HCT116 (cell line): Measurements from ENCODE around the gene RGS6. TPM values are rescaled to one million over a fixed set of nuclear protein-coding genes. Genes with fewer than 3 reads are reported as not detected.

Experiments used
- ATAC-seq: fragments of 200-7000 bp; cut with Tn5 transposase; 2 replicates; pipeline ENCODE4 v1.9.1; 2020; ENCODE audit warnings: mild to moderate bottlenecking, moderate library complexity
- BruUV-seq: library from RNA; stranded (reverse); fragments of 400-500 nt; replicated peaks from 2 replicates; lab custom pipeline; 2021; lab: Mats Ljungman, UMichigan
- CTCF ChIA-PET: fragments of 300-600 bp; sonication (Branson Sonifier 250); formaldehyde crosslinking; loops from one replicate; lab custom pipeline; 2021; ENCODE audit warnings: antibody characterized with exemption; lab: Charles Lee
- POLR2A ChIA-PET: fragments of 300-600, 350-600 bp; sonication (Branson Sonifier 250); formaldehyde crosslinking; loops from one replicate; lab custom pipeline; 2021; ENCODE audit warnings: antibody characterized with exemption; lab: Charles Lee
- RAD21 ChIA-PET, 2 experiments: fragments of 300-600 bp; sonication (Branson Sonifier 250); formaldehyde crosslinking; loops; one replicate each; lab custom pipeline; 2023; ENCODE audit warnings: low total read pairs in 2 of 2; ENCODE audit not compliant: uncharacterized antibody in 2 of 2, unreplicated experiment in 2 of 2, low non-redundant PET in 1 of 2; lab: Charles Lee
- DNase-seq: peaks from one replicate; pipeline ENCODE4 v3.0.0-alpha.2; 2010; ENCODE audit warnings: low read depth, low spot score
- H2AFZ ChIP-seq: fragments of 200-600 bp; shearing (Covaris generic), sonication (generic); 2 replicates; pipeline ENCODE4 v1.6.1; 2017; ENCODE audit warnings: low read depth, mixed run types, mixed read lengths, antibody characterized with exemption, low read length; ENCODE audit not compliant: poor library complexity, severe bottlenecking
- H3K27ac ChIP-seq: 2 replicates; pipeline ENCODE4 v1.5.1; 2012; ENCODE audit warnings: low read depth, low read length
- H3K27me3 ChIP-seq: fragments of 200-600 bp; sonication (generic); 2 replicates; pipeline ENCODE4 v1.6.1; 2016; ENCODE audit warnings: mixed run types, low read length, mixed read lengths; ENCODE audit not compliant: insufficient read depth
- H3K36me3 ChIP-seq, 2 experiments: fragments of 200-500 bp in 1 of 2; fragments of 200-600 bp in 1 of 2; sonication (Bioruptor generic) in 1 of 2; sonication (generic) in 1 of 2; 2 replicates each; pipeline versions ENCODE4 v1.5.1 to v1.6.1; 2014 to 2016; ENCODE audit warnings: low read length in 2 of 2, inconsistent platforms in 1 of 2, mixed read lengths in 1 of 2, mixed run types in 1 of 2; ENCODE audit not compliant: insufficient read depth in 2 of 2, control insufficient read depth in 1 of 2
- H3K4me1 ChIP-seq, 2 experiments: fragments of 200-600 bp in 1 of 2; sonication (generic) in 1 of 2; 2 replicates each; pipeline versions ENCODE4 v1.5.1 to v1.6.1; 2012 to 2017; ENCODE audit warnings: low read length in 2 of 2, inconsistent platforms in 1 of 2, mild to moderate bottlenecking in 1 of 2, mixed read lengths in 1 of 2, mixed run types in 1 of 2, moderate library complexity in 1 of 2; ENCODE audit not compliant: insufficient read depth in 2 of 2, control insufficient read depth in 1 of 2
- H3K4me2 ChIP-seq: fragments of 200-600 bp; sonication (generic); 2 replicates; pipeline ENCODE4 v1.6.1; 2017; ENCODE audit warnings: mixed run types, low read length, mixed read lengths
- H3K4me3 ChIP-seq, 2 experiments: fragments of 200-600 bp in 1 of 2; sonication (generic) in 1 of 2; replicated peaks in 1 of 2; 2 replicates each; pipeline ENCODE4 v1.5.1; 2011 to 2016; ENCODE audit warnings: low read length in 2 of 2, control low read depth in 1 of 2, low read depth in 1 of 2, mild to moderate bottlenecking in 1 of 2, mixed read lengths in 1 of 2, mixed run types in 1 of 2
- H3K79me2 ChIP-seq: fragments of 200-600 bp; sonication (generic); 2 replicates; pipeline ENCODE4 v1.6.1; 2017; ENCODE audit warnings: mild to moderate bottlenecking, mixed run types, low read length, moderate library complexity, mixed read lengths; ENCODE audit not compliant: insufficient read depth
- H3K9ac ChIP-seq: fragments of 200-600 bp; sonication (generic); 2 replicates; pipeline ENCODE4 v1.6.1; 2016; ENCODE audit warnings: low read length, mixed read lengths
- H3K9me2 ChIP-seq: fragments of 200-600 bp; sonication (generic), shearing (Covaris generic); 2 replicates; pipeline ENCODE4 v1.6.1; 2017; ENCODE audit warnings: mixed run types, mild to moderate bottlenecking, moderate library complexity; ENCODE audit not compliant: insufficient read depth
- H3K9me3 ChIP-seq, 2 experiments: fragments of 200-500 bp in 1 of 2; fragments of 200-600 bp in 1 of 2; sonication (Bioruptor generic) in 1 of 2; sonication (generic) in 1 of 2; 2 replicates each; pipeline ENCODE4 v1.6.1; 2014 to 2017; ENCODE audit warnings: low read length in 2 of 2, mixed read lengths in 2 of 2, inconsistent platforms in 1 of 2, low read depth in 1 of 2, mild to moderate bottlenecking in 1 of 2, mixed run types in 1 of 2, moderate library complexity in 1 of 2; ENCODE audit not compliant: control insufficient read depth in 1 of 2, insufficient read depth in 1 of 2
- H4K20me1 ChIP-seq: fragments of 200-600 bp; sonication (generic), shearing (Covaris generic); 2 replicates; pipeline ENCODE4 v1.6.1; 2017; ENCODE audit warnings: mixed run types, mild to moderate bottlenecking, moderate library complexity; ENCODE audit not compliant: insufficient read depth
- ATF3 ChIP-seq: IDR thresholded peaks from 2 replicates; pipeline ENCODE4 v1.6.1; 2012
- CTCF ChIP-seq, 3 experiments: fragments of 200-600 bp in 1 of 3; sonication (generic) in 1 of 3; IDR thresholded peaks in 2 of 3; conservative IDR thresholded peaks in 1 of 3; 2 replicates each; pipeline ENCODE4 v1.5.1; 2012 to 2017; ENCODE audit warnings: low read depth in 2 of 3, low read length in 2 of 3, antibody characterized with exemption in 1 of 3, borderline replicate concordance in 1 of 3, control low read depth in 1 of 3, mild to moderate bottlenecking in 1 of 3, mixed read lengths in 1 of 3, mixed run types in 1 of 3, moderate library complexity in 1 of 3; ENCODE audit not compliant: insufficient read depth in 1 of 3
- ELF1 ChIP-seq: IDR thresholded peaks from 2 replicates; pipeline ENCODE4 v1.6.1; 2012; ENCODE audit warnings: low read depth, borderline replicate concordance
- EZH2 ChIP-seq: fragments of 200-600 bp; sonication (generic); IDR thresholded peaks from 2 replicates; pipeline ENCODE4 v1.6.1; 2017; ENCODE audit warnings: antibody characterized with exemption, mixed run types
- EZH2phosphoT487 ChIP-seq: fragments of 200-600 bp; IDR thresholded peaks from 2 replicates; pipeline ENCODE4 v1.6.1; 2018; ENCODE audit warnings: antibody characterized with exemption, borderline replicate concordance
- FOSL1 ChIP-seq: IDR thresholded peaks from 2 replicates; pipeline ENCODE4 v1.6.1; 2012; ENCODE audit warnings: low read depth
- JUND ChIP-seq: IDR thresholded peaks from 2 replicates; pipeline ENCODE4 v1.6.1; 2012
- POLR2A ChIP-seq: IDR thresholded peaks from 2 replicates; pipeline ENCODE4 v1.7.0; 2011; ENCODE audit warnings: borderline replicate concordance; ENCODE audit not compliant: insufficient read depth, insufficient read length; ENCODE audit errors: extremely low read depth
- POLR2AphosphoS5 ChIP-seq: IDR thresholded peaks from 2 replicates; pipeline ENCODE4 v1.6.1; 2011; ENCODE audit warnings: mild to moderate bottlenecking, low read depth, low read length, moderate library complexity
- REST ChIP-seq: IDR thresholded peaks from 2 replicates; pipeline ENCODE4 v1.6.1; 2012; ENCODE audit warnings: low read depth
- SIN3A ChIP-seq: IDR thresholded peaks from 2 replicates; pipeline ENCODE4 v1.6.1; 2012; ENCODE audit warnings: low read depth
- SP1 ChIP-seq: IDR thresholded peaks from 2 replicates; pipeline ENCODE4 v1.6.1; 2012; ENCODE audit warnings: low read depth
- SRF ChIP-seq: IDR thresholded peaks from 2 replicates; pipeline ENCODE4 v1.6.1; 2012; ENCODE audit warnings: low read depth
- TCF7L2 ChIP-seq: IDR thresholded peaks from 2 replicates; pipeline ENCODE4 v1.7.0; 2011; ENCODE audit warnings: borderline replicate concordance, inconsistent platforms; ENCODE audit not compliant: insufficient read depth, insufficient read length; ENCODE audit errors: extremely low read depth
- YY1 ChIP-seq: IDR thresholded peaks from 2 replicates; pipeline ENCODE4 v1.6.1; 2011; ENCODE audit warnings: low read length, low read depth, moderate library complexity, mild to moderate bottlenecking; ENCODE audit not compliant: insufficient replicate concordance; ENCODE audit errors: extremely low read depth
- ZNF274 ChIP-seq: fragments of 200-500 bp; sonication (Bioruptor generic); IDR thresholded peaks from 2 replicates; pipeline ENCODE4 v1.6.1; 2014; ENCODE audit warnings: mild to moderate bottlenecking, low read depth, low read length, inconsistent platforms
- intact Hi-C: fragments of 100-400 bp; cut with micrococcal nuclease; formaldehyde crosslinking; loops from 2 replicates; pipeline ENCODE4 v1.10.0; 2022
- total RNA-seq: library from RNA; stranded (reverse); gene quantifications from one replicate; pipeline ENCODE4 v1.2.1, GENCODE V29; 2021; ENCODE audit not compliant: unreplicated experiment

Gene RGS6
- total RNA-seq, 1 experiment from 2014 or later = 4.7 TPM

GRCh38 chr14:72222046-72222445, 289.8 kb downstream of the RGS6 start:
- H3K79me2 ChIP-seq = no peaks in the 10 kb centered on the region
- no peak for TF ChIP-seq ATF3
- no peak for TF ChIP-seq TCF7L2
- TF ChIP-seq SIN3A = no peak
- no peak for TF ChIP-seq SRF
- TF ChIP-seq ELF1 = no peak
- TF ChIP-seq REST = no peak
- TF ChIP-seq SP1 = no peak
- TF ChIP-seq POLR2AphosphoS5 = no peak
- no peak for TF ChIP-seq JUND
- no peak for TF ChIP-seq EZH2
- no peak for TF ChIP-seq EZH2phosphoT487
- TF ChIP-seq YY1 = no peak
- TF ChIP-seq POLR2A = no peak
- no peak for TF ChIP-seq CTCF (IDR thresholded peaks at IDR 0.05 in 2 of 3, conservative IDR thresholded peaks at IDR 0.05 in 1 of 3; ENCODE audit: borderline replicate concordance in 1 of 3, insufficient read depth in 1 of 3, low read depth in 2 of 3, low read length in 2 of 3)
- no peak for TF ChIP-seq FOSL1
- TF ChIP-seq ZNF274 = no peak
- CTCF ChIA-PET = no interaction called here

More at GRCh38 chr14:72222046-72222445, 289.8 kb downstream of the RGS6 start:
- Histone ChIP-seq H3K4me1 (no peaks in the 10 kb centered on the region), H3K9me2 (no peaks in the 10 kb centered on the region), H3K9ac (no peak overlapping the region), H3K4me3 (no peak overlapping the region), H3K4me2 (no peak overlapping the region), H3K9me3 (peaks cover 0 to 10% of the 10 kb centered on the region in 2 experiments; a peak in 1 of 4 replicates), H2AFZ (no peak overlapping the region), H3K36me3 (no peaks in the 10 kb centered on the region), H3K27me3 (no peaks in the 10 kb centered on the region), H4K20me1 (no peaks in the 10 kb centered on the region), H3K27ac (no peak overlapping the region)
- ChIA-PET POLR2A (no interaction called here), RAD21 (no interaction called here)
- ATAC-seq = no peak
- DNase-seq = no peak
- no TSS peak for BruUV-seq
- intact Hi-C loops = no loop called here
